DND-41 (cell line): ENCODE data around the gene ARHGAP25.

ENCODE experiments used
- ATAC-seq: fragments of 200-7000 bp; cut with Tn5 transposase; 3 replicates; pipeline ENCODE4 v1.9.1; 2021; ENCODE audit warnings: low read depth; ENCODE audit not compliant: insufficient read depth
- DNase-seq: peaks from one replicate; pipeline ENCODE4 v3.0.0-alpha.2; 2020
- H2AFZ ChIP-seq: 2 replicates; pipeline ENCODE4 v1.6.0; 2012; ENCODE audit warnings: low read depth, low read length
- H3K27ac ChIP-seq: 2 replicates; pipeline ENCODE4 v1.5.1; 2012; ENCODE audit warnings: low read length, inconsistent platforms
- H3K27me3 ChIP-seq: fragments of 200-600 bp; sonication (generic); 2 replicates; pipeline ENCODE4 v1.6.0; 2012; ENCODE audit warnings: low read length, mild to moderate bottlenecking, inconsistent platforms; ENCODE audit not compliant: insufficient read depth, poor library complexity
- H3K36me3 ChIP-seq: 2 replicates; pipeline ENCODE4 v1.5.1; 2012; ENCODE audit warnings: low read length, inconsistent platforms; ENCODE audit not compliant: insufficient read depth
- H3K4me1 ChIP-seq: 2 replicates; pipeline ENCODE4 v1.5.1; 2012; ENCODE audit warnings: mild to moderate bottlenecking, low read length; ENCODE audit not compliant: insufficient read depth
- H3K4me2 ChIP-seq: 2 replicates; pipeline ENCODE4 v1.6.0; 2012; ENCODE audit warnings: mild to moderate bottlenecking, moderate library complexity, low read length, inconsistent platforms; ENCODE audit not compliant: insufficient read depth
- H3K4me3 ChIP-seq, 2 experiments: fragments of 200-600 bp in 1 of 2; shearing (Covaris generic) in 1 of 2; 2 replicates each; pipeline ENCODE4 v1.5.1; 2012 to 2016; ENCODE audit warnings: inconsistent platforms in 2 of 2, low read length in 2 of 2, mild to moderate bottlenecking in 2 of 2, low read depth in 1 of 2, moderate library complexity in 1 of 2
- H3K79me2 ChIP-seq: 2 replicates; pipeline ENCODE4 v1.6.0; 2012; ENCODE audit warnings: low read length, inconsistent platforms; ENCODE audit not compliant: insufficient read depth
- H3K9ac ChIP-seq: 2 replicates; pipeline ENCODE4 v1.6.0; 2012; ENCODE audit warnings: low read depth, mild to moderate bottlenecking, inconsistent platforms, low read length, moderate library complexity
- H3K9me3 ChIP-seq: 2 replicates; pipeline ENCODE4 v1.5.1; 2012; ENCODE audit warnings: low read length, moderate library complexity, mild to moderate bottlenecking, inconsistent platforms; ENCODE audit not compliant: insufficient read depth, severe bottlenecking
- H4K20me1 ChIP-seq: 2 replicates; pipeline ENCODE4 v1.6.0; 2012; ENCODE audit warnings: low read length; ENCODE audit not compliant: insufficient read depth
- EZH2 ChIP-seq: IDR thresholded peaks from 3 replicates; pipeline ENCODE4 v1.6.1; 2012; ENCODE audit warnings: borderline replicate concordance, low read depth, mild to moderate bottlenecking, moderate library complexity, low read length, inconsistent platforms; ENCODE audit not compliant: severe bottlenecking
- TF ChIP-seq, protein P1 (sequence below): IDR thresholded peaks from 2 replicates; pipeline ENCODE4 v1.5.1; 2012; ENCODE audit warnings: borderline replicate concordance, low read length, moderate library complexity, mild to moderate bottlenecking; ENCODE audit not compliant: poor library complexity, severe bottlenecking; ENCODE audit errors: extremely low read depth

Gene ARHGAP25

DNA sequence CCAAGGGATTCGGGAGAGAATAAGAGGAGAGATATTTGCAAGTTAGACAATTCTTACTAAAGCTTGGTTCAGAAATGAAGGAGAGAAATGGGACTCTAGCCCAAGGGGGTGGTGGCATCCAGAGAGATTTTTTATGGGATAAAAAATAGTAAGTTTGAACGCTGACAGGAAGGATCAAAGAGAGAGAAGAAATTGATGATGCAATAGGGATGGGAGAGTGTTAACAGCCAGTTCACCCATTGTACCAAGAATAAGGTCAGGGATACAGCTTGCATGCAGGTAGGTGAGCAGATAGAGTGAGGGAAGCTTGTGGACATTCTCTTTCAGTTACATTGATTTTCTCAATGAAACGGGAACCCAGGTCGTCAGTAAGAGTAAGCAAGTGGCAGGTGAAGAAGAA lies 1.2 kb upstream of the ARHGAP25 start:
- peak overlapping the region; percentile 65; the same call in 1 of the 2 replicates for H2AFZ ChIP-seq
- H3K4me2 ChIP-seq = no peak overlapping the region
- H3K4me1 ChIP-seq = peaks cover 50% of the 10 kb centered on the region
- H4K20me1 ChIP-seq = no peaks in the 10 kb centered on the region
- 0 out of 2 replicates have a peak overlapping the region, but pooled peaks have one; percentile 63 for H3K9ac ChIP-seq
- H3K9me3 ChIP-seq = no peaks in the 10 kb centered on the region
- TF ChIP-seq, protein P1, sequence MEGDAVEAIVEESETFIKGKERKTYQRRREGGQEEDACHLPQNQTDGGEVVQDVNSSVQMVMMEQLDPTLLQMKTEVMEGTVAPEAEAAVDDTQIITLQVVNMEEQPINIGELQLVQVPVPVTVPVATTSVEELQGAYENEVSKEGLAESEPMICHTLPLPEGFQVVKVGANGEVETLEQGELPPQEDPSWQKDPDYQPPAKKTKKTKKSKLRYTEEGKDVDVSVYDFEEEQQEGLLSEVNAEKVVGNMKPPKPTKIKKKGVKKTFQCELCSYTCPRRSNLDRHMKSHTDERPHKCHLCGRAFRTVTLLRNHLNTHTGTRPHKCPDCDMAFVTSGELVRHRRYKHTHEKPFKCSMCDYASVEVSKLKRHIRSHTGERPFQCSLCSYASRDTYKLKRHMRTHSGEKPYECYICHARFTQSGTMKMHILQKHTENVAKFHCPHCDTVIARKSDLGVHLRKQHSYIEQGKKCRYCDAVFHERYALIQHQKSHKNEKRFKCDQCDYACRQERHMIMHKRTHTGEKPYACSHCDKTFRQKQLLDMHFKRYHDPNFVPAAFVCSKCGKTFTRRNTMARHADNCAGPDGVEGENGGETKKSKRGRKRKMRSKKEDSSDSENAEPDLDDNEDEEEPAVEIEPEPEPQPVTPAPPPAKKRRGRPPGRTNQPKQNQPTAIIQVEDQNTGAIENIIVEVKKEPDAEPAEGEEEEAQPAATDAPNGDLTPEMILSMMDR = no peak
- no peak for TF ChIP-seq EZH2
- peaks cover 35% of the 10 kb centered on the region for H3K79me2 ChIP-seq
- DNase-seq = no peak
- no peak overlapping the region for H3K4me3 ChIP-seq
- H3K27ac ChIP-seq = peak overlapping the region; percentile 91
- no peak for ATAC-seq
- no peaks in the 10 kb centered on the region for H3K27me3 ChIP-seq
- no peaks in the 10 kb centered on the region; the same call in 1 of the 2 replicates for H3K36me3 ChIP-seq

- Histone ChIP-seq H3K27me3 (no peaks in the 10 kb centered on the region), H3K27ac (peak overlapping the region; percentile 91), H2AFZ (peak overlapping the region; percentile 65), H3K4me3 (peak overlapping the region in 1 of 2 experiments; percentile 58; a peak in 2 of 4 replicates), H4K20me1 (no peaks in the 10 kb centered on the region), H3K9me3 (no peaks in the 10 kb centered on the region), H3K4me2 (peak overlapping the region; percentile 66), H3K36me3 (no peaks in the 10 kb centered on the region; the same call in 1 of the 2 replicates), H3K9ac (peak overlapping the region; percentile 63), H3K4me1 (peaks cover 58% of the 10 kb centered on the region), H3K79me2 (peaks cover 43% of the 10 kb centered on the region)
- ATAC-seq (peak; percentile 8; the same call in 1 of the 3 replicates), DNase-seq (no peak)
- TF ChIP-seq EZH2 = no peak
- TF ChIP-seq, protein P1 = no peak
These were observed 435 bp upstream of the ARHGAP25 start for GRCh38 chr2:68734176-68734575.

GRCh38 chr2:68736086-68736485 lies 1.5 kb downstream of the ARHGAP25 start:
- Histone ChIP-seq H3K4me3 (peak overlapping the region; percentile 25 to 58), H3K4me1 (peaks cover 77% of the 10 kb centered on the region), H4K20me1 (no peaks in the 10 kb centered on the region), H3K27ac (peak overlapping the region; percentile 91), H3K79me2 (peaks cover 62% of the 10 kb centered on the region), H3K4me2 (peak overlapping the region; percentile 66), H3K9ac (peak overlapping the region; percentile 63), H3K9me3 (no peaks in the 10 kb centered on the region), H3K36me3 (peaks cover 7% of the 10 kb centered on the region; the same call in 1 of the 2 replicates), H3K27me3 (no peaks in the 10 kb centered on the region), H2AFZ (peak overlapping the region; percentile 32; the same call in 1 of the 2 replicates)
- no peak for ATAC-seq
- no peak for DNase-seq
- TF ChIP-seq EZH2 = no peak
- TF ChIP-seq, protein P1 = no peak
